ENCODE results near the gene NEK5.
"Not testable (repeated sequence)": the region's sequence is repeated elsewhere in the genome, so short reads cannot be mapped to it uniquely, and the experiment has no call there.

NEK5 gene

DNA sequence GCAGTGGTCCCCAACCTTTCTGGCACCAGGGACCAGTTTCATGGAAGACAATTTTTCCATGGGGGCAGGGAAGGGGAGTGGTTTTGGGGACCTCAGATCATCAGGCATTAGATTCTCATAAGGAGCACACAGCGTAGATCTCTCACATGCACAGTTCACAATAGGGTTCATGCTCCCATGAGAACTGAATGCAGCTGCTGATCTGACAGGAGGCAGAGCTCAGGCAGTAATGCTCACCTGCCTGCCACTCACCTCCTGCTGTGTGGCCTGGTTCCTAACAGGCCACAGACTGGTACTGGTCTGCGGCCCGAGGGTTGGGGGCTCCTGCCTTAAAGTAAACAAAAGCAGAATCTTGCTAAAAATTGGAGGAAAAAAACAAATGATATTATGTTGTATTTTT is 67.8 kb downstream of the NEK5 start:
- not testable (repeated sequence) for DNase-seq

DNA sequence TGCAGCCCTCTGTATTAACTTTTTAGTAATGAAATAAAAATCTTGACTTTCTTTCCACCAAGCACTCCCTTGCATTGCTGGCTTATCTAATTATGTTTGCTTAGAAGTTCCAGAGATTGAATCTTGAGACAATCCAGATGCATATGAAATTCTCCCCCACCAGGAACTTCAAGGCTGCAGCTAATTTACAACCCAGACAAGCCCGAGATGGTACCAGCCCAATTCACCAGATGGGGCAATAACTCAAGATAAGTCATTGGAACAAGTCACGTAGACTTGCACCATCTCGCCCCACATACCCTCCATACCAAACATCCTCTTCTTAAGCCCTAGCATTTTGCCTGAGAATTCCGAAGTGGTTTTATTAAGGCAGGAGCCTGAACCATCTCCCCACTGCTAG is 75.4 kb downstream of the NEK5 start:
- no peak for DNase-seq

GRCh38 chr13:52051400-52051799 is 77.5 kb downstream of the NEK5 start:
- no peak for DNase-seq

DNA sequence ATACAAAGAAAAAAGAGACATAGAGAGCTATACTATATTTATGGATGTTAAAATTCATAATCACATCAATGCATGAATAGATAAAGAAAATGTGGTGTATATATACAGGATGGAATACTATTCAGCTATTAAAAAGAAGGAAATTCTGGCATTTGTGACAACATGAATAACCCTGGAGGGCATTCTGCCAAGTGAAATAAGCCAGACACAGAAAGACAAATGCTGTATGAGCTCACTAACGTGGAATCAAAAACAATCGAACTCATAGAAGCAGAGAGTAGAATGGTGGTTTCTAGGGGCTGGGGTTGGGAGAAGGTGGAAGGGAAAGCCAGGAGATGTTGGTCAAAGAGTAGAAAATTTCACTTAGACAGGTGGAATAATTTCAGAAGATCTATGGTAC is 80.4 kb downstream of the NEK5 start:
- no peak for DNase-seq

- DNase-seq, result no peak
Observed at GRCh38 chr13:52047463-52047862, 81.4 kb downstream of the NEK5 start.

DNA sequence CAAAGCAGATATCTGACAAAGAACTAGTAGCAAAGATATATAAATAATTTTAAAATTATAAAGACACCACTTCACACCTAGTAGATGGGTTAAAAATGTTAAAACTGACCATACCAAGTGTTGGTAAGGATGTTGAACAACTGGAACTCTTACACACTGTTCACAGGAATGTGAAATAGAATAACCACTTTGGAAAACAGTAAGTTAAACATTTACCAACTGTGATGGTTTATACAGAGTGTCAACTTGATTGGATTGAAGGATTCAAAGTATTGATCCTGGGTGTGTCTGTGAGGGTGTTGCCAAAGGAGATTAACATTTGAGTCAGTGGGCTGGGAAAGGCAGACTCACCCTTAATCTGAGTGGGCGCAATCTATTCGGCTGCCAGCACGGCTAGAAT is 85.2 kb downstream of the NEK5 start:
- no peak for DNase-seq

DNA sequence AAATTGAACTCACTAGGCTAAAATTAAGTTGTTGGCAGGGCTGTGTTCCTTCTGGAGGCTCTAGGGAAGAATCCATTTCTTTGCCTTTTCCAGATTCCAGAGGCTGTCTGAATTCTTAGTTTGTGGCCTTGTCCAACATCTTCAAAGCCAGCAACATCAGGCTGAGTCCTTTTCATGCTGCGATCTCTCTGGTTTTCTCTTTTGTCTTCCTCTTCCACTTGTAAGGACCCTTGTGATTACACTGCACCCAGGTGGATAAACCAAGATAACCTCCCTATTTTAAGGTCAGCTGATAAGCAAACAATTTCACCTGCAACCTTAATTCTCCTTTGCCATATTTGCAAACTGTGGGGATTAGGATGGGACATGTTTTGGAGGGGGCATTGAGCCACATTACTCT is 92.8 kb downstream of the NEK5 start:
- DNase-seq, result no peak

DNA sequence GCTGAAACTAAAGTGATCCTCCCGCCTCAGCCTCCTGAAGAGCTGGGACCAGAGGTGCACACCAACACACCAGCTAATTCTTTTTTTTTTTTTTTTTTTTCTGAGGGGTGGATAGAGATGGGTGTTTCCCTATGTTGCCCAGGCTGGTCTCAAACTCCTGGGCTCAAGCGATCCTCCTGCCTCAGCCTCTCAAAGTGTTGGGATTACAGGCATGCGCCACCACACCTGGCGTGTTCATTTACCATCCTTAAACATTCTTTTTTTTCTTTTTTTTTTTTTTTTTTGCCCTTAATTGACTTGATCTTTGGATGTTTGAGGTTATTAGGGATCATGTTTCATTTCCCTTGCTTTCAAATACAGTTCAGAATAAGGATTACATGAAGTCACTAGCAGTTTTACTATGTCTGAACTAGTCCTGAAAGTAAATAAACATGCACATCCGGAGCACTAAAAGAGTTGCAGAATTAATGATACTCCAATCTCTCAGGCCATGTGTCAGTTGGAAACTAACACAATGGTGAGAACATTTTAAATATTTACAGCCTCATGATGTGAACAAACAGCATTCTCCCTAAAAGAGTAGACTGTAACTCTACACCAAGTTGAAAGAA is 94.2 kb downstream of the NEK5 start:
- DNase-seq, result no peak

- DNase-seq, result no peak
Observed at GRCh38 chr13:52033039-52033438, 95.8 kb downstream of the NEK5 start.

GRCh38 chr13:52030401-52030800 is 98.5 kb downstream of the NEK5 start:
- DNase-seq, result not testable (repeated sequence)

GRCh38 chr13:52029569-52029968 is 99.3 kb downstream of the NEK5 start:
- DNase-seq, result no peak

- no peak for DNase-seq
Observed at GRCh38 chr13:52027832-52028231, 101.0 kb downstream of the NEK5 start.

DNA sequence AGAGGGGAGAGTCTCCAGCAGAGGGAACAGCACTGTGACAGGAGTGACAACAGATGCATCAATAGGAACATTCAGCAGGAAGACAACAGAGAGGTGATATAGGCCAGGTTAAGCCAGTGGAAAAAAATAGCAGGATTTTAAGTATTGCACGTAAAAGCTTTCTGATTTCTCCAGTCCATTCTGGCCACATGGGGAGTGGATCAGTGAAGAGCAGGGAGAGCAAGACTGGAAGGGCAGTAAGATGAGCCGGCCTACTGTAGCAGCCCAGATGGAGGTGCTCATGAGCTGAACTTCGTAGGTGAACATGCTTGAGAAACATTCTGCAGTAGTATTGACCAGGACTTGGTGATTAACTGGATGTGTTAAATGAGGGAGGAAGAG is 102.6 kb downstream of the NEK5 start:
- DNase-seq, result no peak

DNA sequence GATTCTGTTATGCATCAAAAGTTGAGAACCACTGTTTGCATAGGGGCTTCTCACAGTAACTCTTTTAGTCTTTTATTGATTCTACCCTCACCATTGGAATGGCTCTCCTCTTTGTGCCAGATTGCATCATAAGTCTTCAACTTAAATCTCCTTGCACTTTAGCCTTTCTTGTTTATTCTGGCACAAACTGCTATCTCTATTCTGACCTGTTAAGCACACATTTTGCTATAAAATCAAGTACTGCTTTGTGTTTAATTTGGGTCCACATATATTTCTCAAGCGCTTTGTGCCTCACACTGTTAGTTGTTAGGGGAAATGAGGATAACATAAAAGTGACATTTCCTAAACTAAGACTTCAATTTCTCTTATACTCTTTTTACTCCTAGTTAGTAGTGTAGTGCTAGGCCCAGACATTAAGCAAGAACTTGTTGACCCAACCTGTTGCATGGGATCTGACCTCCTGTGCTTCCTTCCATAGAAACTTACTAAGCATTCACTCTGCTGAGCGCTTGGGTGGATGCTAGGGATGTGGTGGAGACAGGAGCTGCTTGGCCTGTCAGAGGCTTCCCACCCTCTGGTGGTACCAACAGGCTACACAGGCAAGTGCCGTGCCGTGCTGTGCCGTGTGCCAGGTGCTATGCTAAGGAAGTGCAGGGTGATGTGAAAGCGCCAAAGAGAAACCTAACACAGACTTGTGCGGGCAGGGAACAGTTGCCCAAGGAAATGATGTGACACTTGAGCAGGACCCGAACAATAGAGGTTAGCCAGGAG is 103.2 kb downstream of the NEK5 start:
- no peak for DNase-seq

GRCh38 chr13:52024481-52024880 is 104.4 kb downstream of the NEK5 start, which contains the start of gene UTP14C:
Gene UTP14C (plus strand): TSS chr13:52024691. CDS start chr13:52028805, 4,114 bp downstream.
- DNase-seq, result no peak

DNA sequence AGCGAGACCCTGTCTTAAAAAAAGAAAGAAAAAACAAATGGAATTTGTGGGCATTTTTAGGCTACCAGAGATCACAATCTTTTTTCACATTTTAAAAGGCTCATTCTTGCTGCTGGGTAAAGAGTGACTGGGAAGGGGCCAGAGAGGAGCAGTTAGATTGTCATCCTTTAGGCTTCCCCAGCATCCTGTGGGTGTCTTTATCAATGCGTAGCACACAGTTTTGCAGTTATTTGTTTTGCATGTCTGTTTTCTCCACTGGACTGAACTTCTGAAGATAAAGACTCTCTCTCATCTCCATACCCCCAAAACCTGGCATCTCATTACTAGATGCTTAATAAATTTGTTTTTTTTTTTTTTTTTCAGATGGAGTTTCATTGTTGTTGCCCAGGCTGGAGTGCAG is 106.5 kb downstream of the NEK5 start:
- DNase-seq, result no peak

GRCh38 chr13:52020191-52020590 is 108.7 kb downstream of the NEK5 start:
- no peak for DNase-seq

GRCh38 chr13:52016296-52016695 is 112.6 kb downstream of the NEK5 start:
- no peak for DNase-seq

DNA sequence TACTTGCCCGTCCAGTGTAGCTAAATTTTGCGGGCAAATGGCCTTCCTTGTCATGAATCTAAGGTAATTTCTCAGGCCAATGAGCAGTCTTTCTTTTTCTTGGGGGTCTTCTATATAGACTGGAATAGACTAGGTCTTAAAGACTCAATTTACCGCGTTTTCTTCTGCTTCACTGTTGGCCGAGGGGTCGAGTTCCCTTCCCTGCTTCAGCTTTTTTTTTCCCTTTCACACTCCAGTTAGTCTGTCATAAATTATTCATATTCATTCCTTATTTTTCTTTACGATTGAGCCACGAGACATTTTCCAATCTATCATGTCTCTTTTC is 116.4 kb downstream of the NEK5 start:
- DNase-seq, result no peak

GRCh38 chr13:52011632-52012511 is 117.0 kb downstream of the NEK5 start, which contains the start of gene ALG11:
Gene ALG11 (plus strand): TSS chr13:52012398. CDS start chr13:52012419, 21 bp downstream.
- peak; percentile 100 for DNase-seq

DNA sequence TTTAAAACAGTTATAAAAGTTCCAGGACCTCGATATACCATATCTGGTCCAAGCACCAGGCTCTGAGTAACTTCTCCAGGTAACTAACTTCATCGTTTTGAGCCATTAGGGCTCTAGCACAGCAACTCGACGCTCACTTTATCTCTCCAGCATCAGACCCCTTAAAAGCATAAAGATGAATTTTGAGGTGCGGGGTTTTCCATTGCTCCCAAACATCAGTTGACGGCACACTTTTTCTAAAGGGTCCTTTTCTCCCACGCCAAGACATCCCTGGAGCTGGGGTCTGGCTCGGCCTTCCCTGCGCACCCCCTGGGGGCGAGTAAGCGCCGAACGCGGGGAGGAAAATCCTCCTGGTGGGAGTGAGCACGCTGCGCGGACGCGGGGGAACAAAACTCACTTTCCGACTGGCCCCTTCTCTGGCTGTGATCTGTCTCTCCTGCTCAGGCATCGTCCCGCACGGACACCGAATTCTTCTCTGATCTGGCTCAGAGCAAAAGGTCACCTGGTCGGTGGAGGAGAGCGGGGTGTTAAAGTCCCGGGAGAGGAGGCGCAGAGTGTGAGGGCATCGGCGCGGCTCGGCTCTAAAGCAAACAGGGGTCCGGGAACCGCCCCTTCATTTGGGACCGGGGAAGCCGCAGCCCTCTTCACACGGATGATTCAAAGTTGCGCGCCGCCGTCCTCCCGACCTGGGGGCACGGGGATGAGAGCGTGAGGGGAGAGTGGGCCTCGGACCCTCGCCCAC is 117.8 kb downstream of the NEK5 start, which contains the start of gene ATP7B:
TSS of gene ATP7B (minus strand) at position 561 of the 742 bp plus-strand sequence. CDS start at position 448, 113 bp downstream.
- DNase-seq, result peak; percentile 22 to 31

DNA sequence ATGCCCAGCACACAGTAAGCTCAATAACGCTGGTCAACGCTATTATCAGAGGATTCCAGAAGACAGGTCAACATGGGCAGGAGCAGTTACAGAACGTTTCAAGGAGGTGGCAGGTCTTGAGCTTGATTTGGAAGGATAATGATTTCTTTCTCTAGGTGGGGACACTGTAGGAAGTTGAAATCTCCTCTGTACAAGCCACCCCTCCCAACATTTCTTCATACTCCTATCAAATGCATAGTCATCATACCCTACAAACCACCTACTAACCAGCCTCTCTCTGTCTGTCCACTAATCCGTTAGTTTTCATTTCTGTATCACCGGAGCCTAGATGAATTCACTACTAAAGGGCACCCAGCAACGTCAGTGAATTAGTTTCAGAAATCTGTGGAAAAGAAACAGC is 118.9 kb downstream of the NEK5 start:
- DNase-seq, result no peak
